Activated naive CD8-positive, alpha-beta T cell treated with anti-CD3 and anti-CD28 coated beads for 36 hours (primary cell): ENCODE measurements around the gene GEN1. TPM values are rescaled to one million over a fixed set of nuclear protein-coding genes. Genes with fewer than 3 reads are reported as not detected.

ENCODE experiments used
- DNase-seq: peaks from one replicate; pipeline ENCODE4 v3.0.0; 2021
- H3K27ac Mint-ChIP-seq: one replicate; pipeline ENCODE4 v1.8.0; 2022; ENCODE audit warnings: mild to moderate bottlenecking, moderate library complexity, mixed read lengths
- H3K27me3 Mint-ChIP-seq: one replicate; pipeline ENCODE4 v1.8.0; 2022; ENCODE audit warnings: mild to moderate bottlenecking, mixed read lengths
- H3K36me3 Mint-ChIP-seq: one replicate; pipeline ENCODE4 v1.8.0; 2021; ENCODE audit warnings: mild to moderate bottlenecking, mixed read lengths
- H3K4me1 Mint-ChIP-seq: one replicate; pipeline ENCODE4 v1.8.0; 2021; ENCODE audit warnings: mixed read lengths
- H3K4me3 Mint-ChIP-seq: one replicate; pipeline ENCODE4 v1.8.0; 2022; ENCODE audit warnings: mild to moderate bottlenecking, moderate library complexity, mixed read lengths
- H3K9me3 Mint-ChIP-seq: one replicate; pipeline ENCODE4 v1.8.0; 2022; ENCODE audit warnings: mixed read lengths
- total RNA-seq, 2 experiments: library from RNA; stranded (reverse); gene quantifications; one replicate each; pipeline ENCODE4 v1.2.3, GENCODE V29; 2021

Gene GEN1
- total RNA-seq = 10 to 100 TPM; 24.1 to 26.7 TPM

GRCh38 chr2:17753803-17754663, at the start of gene GEN1, which contains the start of gene SMC6:
TSS of gene GEN1 (plus strand) at chr2:17754138. CDS start at chr2:17759944, 5,806 bp downstream.
TSS of gene SMC6 (minus strand) at chr2:17753810. CDS start at chr2:17745946, 7,864 bp downstream.
- Mint-ChIP-seq H3K4me1 (peaks cover 27% of the 10 kb centered on the region), H3K36me3 (peaks cover 5% of the 10 kb centered on the region), H3K9me3 (no peaks in the 10 kb centered on the region), H3K27me3 (no peaks in the 10 kb centered on the region), H3K27ac (peak within 1 kb of the TSS; percentile 97), H3K4me3 (peak within 1 kb of the TSS; percentile 89)
- DNase-seq = peak; percentile 93

- no peak overlapping the region for H3K4me3 Mint-ChIP-seq
- no peak overlapping the region for H3K27ac Mint-ChIP-seq
- DNase-seq = no peak
- H3K27me3 Mint-ChIP-seq = no peaks in the 10 kb centered on the region
- H3K9me3 Mint-ChIP-seq = no peaks in the 10 kb centered on the region
- no peaks in the 10 kb centered on the region for H3K4me1 Mint-ChIP-seq
- H3K36me3 Mint-ChIP-seq = peaks cover 3% of the 10 kb centered on the region
These were observed 47.1 kb upstream of the GEN1 start for GRCh38 chr2:17706845-17707244.

- DNase-seq = no peak
- Mint-ChIP-seq H3K4me1 (no peaks in the 10 kb centered on the region), H3K27ac (no peak overlapping the region), H3K4me3 (no peak overlapping the region), H3K27me3 (no peaks in the 10 kb centered on the region), H3K36me3 (peaks cover 9% of the 10 kb centered on the region), H3K9me3 (no peaks in the 10 kb centered on the region)
These were observed 45.4 kb upstream of the GEN1 start for GRCh38 chr2:17708501-17708900.

GRCh38 chr2:17709897-17710296, 44.0 kb upstream of the GEN1 start:
- DNase-seq = no peak
- no peaks in the 10 kb centered on the region for H3K9me3 Mint-ChIP-seq
- H3K4me1 Mint-ChIP-seq = no peaks in the 10 kb centered on the region
- no peaks in the 10 kb centered on the region for H3K27me3 Mint-ChIP-seq
- H3K36me3 Mint-ChIP-seq = peaks cover 14% of the 10 kb centered on the region
- no peak overlapping the region for H3K27ac Mint-ChIP-seq
- H3K4me3 Mint-ChIP-seq = no peak overlapping the region

- H3K4me3 Mint-ChIP-seq = no peak overlapping the region
- H3K27ac Mint-ChIP-seq = no peak overlapping the region
- DNase-seq = no peak
- H3K4me1 Mint-ChIP-seq = no peaks in the 10 kb centered on the region
- H3K27me3 Mint-ChIP-seq = no peaks in the 10 kb centered on the region
- peaks cover 14% of the 10 kb centered on the region for H3K36me3 Mint-ChIP-seq
- H3K9me3 Mint-ChIP-seq = no peaks in the 10 kb centered on the region
These were observed 43.2 kb upstream of the GEN1 start for GRCh38 chr2:17710547-17711248.

- H3K27me3 Mint-ChIP-seq = no peaks in the 10 kb centered on the region
- H3K4me3 Mint-ChIP-seq = no peak overlapping the region
- no peaks in the 10 kb centered on the region for H3K9me3 Mint-ChIP-seq
- no peaks in the 10 kb centered on the region for H3K4me1 Mint-ChIP-seq
- H3K27ac Mint-ChIP-seq = no peak overlapping the region
- H3K36me3 Mint-ChIP-seq = peaks cover 12% of the 10 kb centered on the region
- no peak for DNase-seq
These were observed 40.6 kb upstream of the GEN1 start for GRCh38 chr2:17713291-17713690.

GRCh38 chr2:17717666-17718065, 36.3 kb upstream of the GEN1 start:
- H3K4me3 Mint-ChIP-seq = no peak overlapping the region
- no peaks in the 10 kb centered on the region for H3K9me3 Mint-ChIP-seq
- peaks cover 17% of the 10 kb centered on the region for H3K36me3 Mint-ChIP-seq
- H3K27ac Mint-ChIP-seq = no peak overlapping the region
- no peaks in the 10 kb centered on the region for H3K4me1 Mint-ChIP-seq
- H3K27me3 Mint-ChIP-seq = no peaks in the 10 kb centered on the region
- no peak for DNase-seq

GRCh38 chr2:17718689-17719088, 35.2 kb upstream of the GEN1 start:
- Mint-ChIP-seq H3K27me3 (no peaks in the 10 kb centered on the region), H3K9me3 (no peaks in the 10 kb centered on the region), H3K4me1 (no peaks in the 10 kb centered on the region), H3K27ac (no peak overlapping the region), H3K4me3 (no peak overlapping the region), H3K36me3 (peaks cover 13% of the 10 kb centered on the region)
- no peak for DNase-seq

GRCh38 chr2:17719562-17720371, 34.2 kb upstream of the GEN1 start:
- H3K27ac Mint-ChIP-seq = no peak overlapping the region
- no peaks in the 10 kb centered on the region for H3K27me3 Mint-ChIP-seq
- peaks cover 10% of the 10 kb centered on the region for H3K36me3 Mint-ChIP-seq
- DNase-seq = no peak
- no peak overlapping the region for H3K4me3 Mint-ChIP-seq
- no peaks in the 10 kb centered on the region for H3K4me1 Mint-ChIP-seq
- H3K9me3 Mint-ChIP-seq = no peaks in the 10 kb centered on the region

GRCh38 chr2:17728210-17728609, 25.7 kb upstream of the GEN1 start:
- no peak for DNase-seq
- Mint-ChIP-seq H3K4me1 (no peaks in the 10 kb centered on the region), H3K27me3 (no peaks in the 10 kb centered on the region), H3K4me3 (no peak overlapping the region), H3K36me3 (peaks cover 10% of the 10 kb centered on the region), H3K9me3 (no peaks in the 10 kb centered on the region), H3K27ac (no peak overlapping the region)

GRCh38 chr2:17729880-17730279, 24.1 kb upstream of the GEN1 start:
- DNase-seq = no peak
- peaks cover 14% of the 10 kb centered on the region for H3K36me3 Mint-ChIP-seq
- no peaks in the 10 kb centered on the region for H3K9me3 Mint-ChIP-seq
- H3K4me1 Mint-ChIP-seq = no peaks in the 10 kb centered on the region
- H3K27me3 Mint-ChIP-seq = no peaks in the 10 kb centered on the region
- no peak overlapping the region for H3K4me3 Mint-ChIP-seq
- no peak overlapping the region for H3K27ac Mint-ChIP-seq

- Mint-ChIP-seq H3K27ac (no peak overlapping the region), H3K36me3 (peaks cover 24% of the 10 kb centered on the region)
These were observed 20.3 kb upstream of the GEN1 start for GRCh38 chr2:17733599-17733998.

GRCh38 chr2:17735864-17736263, 18.1 kb upstream of the GEN1 start:
- H3K9me3 Mint-ChIP-seq = no peaks in the 10 kb centered on the region
- DNase-seq = no peak
- H3K36me3 Mint-ChIP-seq = peaks cover 25% of the 10 kb centered on the region
- H3K27me3 Mint-ChIP-seq = no peaks in the 10 kb centered on the region
- no peak overlapping the region for H3K27ac Mint-ChIP-seq
- H3K4me3 Mint-ChIP-seq = no peak overlapping the region
- H3K4me1 Mint-ChIP-seq = no peaks in the 10 kb centered on the region

More at GRCh38 chr2:17733599-17733998, 20.3 kb upstream of the GEN1 start:
- Mint-ChIP-seq H3K27me3 (no peaks in the 10 kb centered on the region), H3K9me3 (no peaks in the 10 kb centered on the region), H3K4me1 (no peaks in the 10 kb centered on the region), H3K4me3 (no peak overlapping the region)
- no peak for DNase-seq

- Mint-ChIP-seq H3K27me3 (no peaks in the 10 kb centered on the region), H3K4me3 (no peak overlapping the region), H3K9me3 (no peaks in the 10 kb centered on the region), H3K4me1 (no peaks in the 10 kb centered on the region), H3K36me3 (peaks cover 21% of the 10 kb centered on the region), H3K27ac (no peak overlapping the region)
- DNase-seq = no peak
These were observed 16.9 kb upstream of the GEN1 start for GRCh38 chr2:17736989-17737388.

- Mint-ChIP-seq H3K9me3 (no peaks in the 10 kb centered on the region), H3K27me3 (no peaks in the 10 kb centered on the region), H3K4me3 (no peak overlapping the region), H3K4me1 (no peaks in the 10 kb centered on the region), H3K27ac (no peak overlapping the region), H3K36me3 (peaks cover 20% of the 10 kb centered on the region)
- DNase-seq = no peak
These were observed 13.7 kb upstream of the GEN1 start for GRCh38 chr2:17740203-17740602.
